SK-N-SH (cell line): ENCODE data around the gene ZFAND2A. TPM values are rescaled to one million over a fixed set of nuclear protein-coding genes. Genes with fewer than 3 reads are reported as not detected.

Experiments
- CTCF ChIA-PET: fragments of 300-600, 350-600 bp; formaldehyde crosslinking; extraction: SDS; loops from one replicate; lab custom pipeline; 2021; lab: Yijun Ruan, JAX
- POLR2A ChIA-PET: fragments of 350-600 bp; sonication (Branson Sonifier 250); formaldehyde crosslinking; extraction: SDS; loops from one replicate; lab custom pipeline; 2020; ENCODE audit warnings: antibody characterized with exemption, inconsistent platforms; lab: Yijun Ruan, JAX
- DNase-seq: peaks from one replicate; pipeline ENCODE4 v3.0.0; 2012
- H2AFZ ChIP-seq: fragments of 200-600 bp; sonication (generic); 2 replicates; pipeline ENCODE4 v1.8.1; 2016; ENCODE audit warnings: antibody characterized with exemption, mild to moderate bottlenecking, low read depth
- H3F3A ChIP-seq: fragments of 200-600 bp; sonication (generic); replicated peaks from 2 replicates; pipeline ENCODE3; 2016; ENCODE audit warnings: antibody characterized with exemption, mild to moderate bottlenecking; ENCODE audit not compliant: insufficient read depth
- H3K27ac ChIP-seq, 2 experiments: fragments of 200-500 bp in 1 of 2; fragments of 200-600 bp in 1 of 2; sonication (Bioruptor generic) in 1 of 2; sonication (generic), shearing (Covaris generic) in 1 of 2; 2 replicates each; pipeline versions ENCODE4 v1.5.1 to v1.6.1; 2014 to 2016; ENCODE audit warnings: low read depth in 2 of 2, inconsistent platforms in 1 of 2, low read length in 1 of 2, mild to moderate bottlenecking in 1 of 2, mixed read lengths in 1 of 2
- H3K27me3 ChIP-seq: fragments of 200-600 bp; sonication (generic), shearing (Covaris generic); 2 replicates; pipeline ENCODE4 v1.6.1; 2016; ENCODE audit warnings: mixed run types; ENCODE audit not compliant: insufficient read depth
- H3K36me3 ChIP-seq, 2 experiments: fragments of 200-500 bp in 1 of 2; fragments of 200-600 bp in 1 of 2; sonication (Bioruptor generic) in 1 of 2; sonication (generic) in 1 of 2; replicated peaks in 1 of 2; 2 replicates each; pipeline versions ENCODE3 to v1.5.1; 2014 to 2016; ENCODE audit warnings: low read length in 1 of 2, mild to moderate bottlenecking in 1 of 2; ENCODE audit not compliant: insufficient read depth in 2 of 2, control insufficient read depth in 1 of 2
- H3K4me1 ChIP-seq, 2 experiments: fragments of 200-500 bp in 1 of 2; fragments of 200-600 bp in 1 of 2; sonication (Bioruptor generic) in 1 of 2; sonication (generic), shearing (Covaris generic) in 1 of 2; 2 replicates each; pipeline versions ENCODE4 v1.5.1 to v1.6.1; 2014 to 2016; ENCODE audit warnings: low read depth in 1 of 2, low read length in 1 of 2, mixed run types in 1 of 2; ENCODE audit not compliant: insufficient read depth in 2 of 2, control insufficient read depth in 1 of 2
- H3K4me2 ChIP-seq: fragments of 200-600 bp; sonication (generic), shearing (Covaris generic); 2 replicates; pipeline ENCODE4 v1.6.1; 2017; ENCODE audit warnings: mixed run types
- H3K4me3 ChIP-seq, 2 experiments: fragments of 200-500 bp in 1 of 2; fragments of 200-600 bp in 1 of 2; sonication (Bioruptor generic) in 1 of 2; sonication (generic), shearing (Covaris generic) in 1 of 2; 2 replicates each; pipeline versions ENCODE4 v1.5.1 to v1.8.1; 2014 to 2016; ENCODE audit warnings: low read depth in 2 of 2, inconsistent platforms in 1 of 2, low read length in 1 of 2, mild to moderate bottlenecking in 1 of 2, mixed read lengths in 1 of 2, moderate library complexity in 1 of 2
- H3K79me2 ChIP-seq: fragments of 200-600 bp; sonication (generic); 2 replicates; pipeline ENCODE4 v1.8.1; 2017; ENCODE audit warnings: mild to moderate bottlenecking; ENCODE audit not compliant: insufficient read depth
- H3K9ac ChIP-seq: fragments of 200-600 bp; sonication (generic); 2 replicates; pipeline ENCODE4 v1.6.1; 2017; ENCODE audit warnings: mixed run types
- H3K9me2 ChIP-seq: fragments of 200-600 bp; sonication (generic); 2 replicates; pipeline ENCODE4 v1.6.1; 2017; ENCODE audit warnings: mixed run types
- H3K9me3 ChIP-seq: fragments of 200-600 bp; sonication (generic); 2 replicates; pipeline ENCODE4 v1.6.1; 2017; ENCODE audit warnings: mixed run types, mild to moderate bottlenecking, moderate library complexity
- H4K20me1 ChIP-seq: fragments of 200-600 bp; sonication (generic); 2 replicates; pipeline ENCODE4 v1.6.1; 2017; ENCODE audit warnings: mild to moderate bottlenecking, mixed run types; ENCODE audit not compliant: insufficient read depth
- CHD2 ChIP-seq: fragments of 150-350 bp; IDR thresholded peaks from 2 replicates; pipeline ENCODE4 v1.6.1; 2018; ENCODE audit warnings: low read length; ENCODE audit not compliant: partially characterized antibody
- CTCF ChIP-seq: fragments of 200-600 bp; sonication (generic); IDR thresholded peaks from 2 replicates; pipeline ENCODE4 v1.6.1; 2017; ENCODE audit warnings: antibody characterized with exemption, mild to moderate bottlenecking, moderate library complexity
- EP300 ChIP-seq, 2 experiments: IDR thresholded peaks; 2 replicates each; pipeline versions ENCODE4 v1.4.0 to v1.6.1; 2012; ENCODE audit warnings: borderline replicate concordance in 1 of 2, low read depth in 1 of 2, low read length in 1 of 2
- EZH2phosphoT487 ChIP-seq: fragments of 200-600 bp; sonication (generic); IDR thresholded peaks from 2 replicates; pipeline ENCODE4 v1.6.1; 2017; ENCODE audit warnings: low read depth, mixed run types, mild to moderate bottlenecking, antibody characterized with exemption, moderate library complexity, borderline replicate concordance
- GATA2 ChIP-seq: sonication (generic); formaldehyde crosslinking; IDR thresholded peaks from 2 replicates; pipeline ENCODE4 v1.5.0; 2020; ENCODE audit warnings: mild to moderate bottlenecking, missing genetic modification reagents
- IRF3 ChIP-seq: fragments of 150-350 bp; IDR thresholded peaks from 2 replicates; pipeline ENCODE4 v1.6.1; 2016; ENCODE audit warnings: mild to moderate bottlenecking, low read depth, low read length
- JUND ChIP-seq: IDR thresholded peaks from 2 replicates; pipeline ENCODE4 v1.4.0; 2012
- RCOR1 ChIP-seq: fragments of 150-350 bp; IDR thresholded peaks from 2 replicates; pipeline ENCODE4 v1.6.1; 2017; ENCODE audit warnings: antibody characterized with exemption, low read length
- REST ChIP-seq: IDR thresholded peaks from 2 replicates; pipeline ENCODE4 v1.6.1; 2012; ENCODE audit warnings: mild to moderate bottlenecking, low read depth, low read length, moderate library complexity
- RXRA ChIP-seq: IDR thresholded peaks from 2 replicates; pipeline ENCODE4 v1.4.0; 2012; ENCODE audit warnings: low read depth, mild to moderate bottlenecking, borderline replicate concordance
- SIN3A ChIP-seq: IDR thresholded peaks from 2 replicates; pipeline ENCODE4 v1.6.1; 2012; ENCODE audit warnings: low read depth, mild to moderate bottlenecking, low read length, moderate library complexity, borderline replicate concordance
- TEAD4 ChIP-seq: IDR thresholded peaks from 2 replicates; pipeline ENCODE4 v1.4.0; 2012; ENCODE audit warnings: mild to moderate bottlenecking, borderline replicate concordance; ENCODE audit not compliant: insufficient read depth
- USF2 ChIP-seq: fragments of 150-350 bp; IDR thresholded peaks from 2 replicates; pipeline ENCODE4 v1.6.1; 2017; ENCODE audit warnings: antibody characterized with exemption, low read length, low read depth, borderline replicate concordance
- YY1 ChIP-seq: IDR thresholded peaks from 2 replicates; pipeline ENCODE4 v1.4.0; 2012; ENCODE audit warnings: low read depth, mild to moderate bottlenecking
- WGBS: methylation state at CpG from one replicate; pipeline ENCODE4 v1.1.6; 2017; ENCODE audit warnings: low lambda C conversion rate; 5-methylcytosine and 5-hydroxymethylcytosine counted together
- polyA plus RNA-seq, 3 experiments: library from polyadenylated mRNA; depleted of rRNA; stranded (reverse); fragments of >200 nt; gene quantifications; 2 replicates each; pipeline ENCODE4 v1.2.3, GENCODE V29; 2012

ZFAND2A gene
- polyA plus RNA-seq, 1 of the 3 experiments (the other 2 are of a cell fraction) = 38.9 TPM

GRCh38 chr7:1136841-1137516 lies 23.0 kb downstream of the ZFAND2A start:
- POLR2A ChIA-PET = interaction anchor here (0.6 to 2.2 kb wide), 3 partner anchors 11 to 162 kb away, joined by 3 to 9 read pairs (median 4); partner anchors contain the start of gene COX19
- peak; percentile 49 for DNase-seq
- peaks cover 4 to 14% of the 10 kb centered on the region in 2 experiments; a peak in 2 of 4 replicates for H3K4me1 ChIP-seq
- H3K9ac ChIP-seq = peak overlapping the region; percentile 78; the same call in 1 of the 2 replicates
- H3F3A ChIP-seq = peaks cover 9% of the 10 kb centered on the region
- H3K9me2 ChIP-seq = no peaks in the 10 kb centered on the region
- H4K20me1 ChIP-seq = no peaks in the 10 kb centered on the region
- peak overlapping the region; percentile 78 for H3K4me2 ChIP-seq
- no peaks in the 10 kb centered on the region for H3K9me3 ChIP-seq
- WGBS = 15% methylated on average over 9 of the region's 9 CpGs
- H3K27ac ChIP-seq = no peak overlapping the region
- no peaks in the 10 kb centered on the region for H3K36me3 ChIP-seq
- CTCF ChIA-PET = interaction anchor here (0.9 to 9.7 kb wide), 13 partner anchors 12 to 295 kb away, joined by 3 to 327 read pairs (median 4); partner anchors contain the start of gene GPER1
- TF ChIP-seq SIN3A (no peak), JUND (no peak), TEAD4 (no peak), CTCF (no peak), YY1 (no peak), REST (no peak), GATA2 (CRISPR knock-in tag) (no peak), CHD2 (no peak), RXRA (no peak)
- H3K27me3 ChIP-seq = no peaks in the 10 kb centered on the region
- H3K79me2 ChIP-seq = peaks cover 47% of the 10 kb centered on the region
- peak overlapping the region; percentile 76; the same call in 1 of the 2 replicates for H2AFZ ChIP-seq
- peak overlapping the region; percentile 68 to 90 for H3K4me3 ChIP-seq

GRCh38 chr7:1134951-1135350 lies 25.0 kb downstream of the ZFAND2A start:
- Histone ChIP-seq H3K4me2 (no peak overlapping the region), H3K9me3 (no peaks in the 10 kb centered on the region), H2AFZ (no peak overlapping the region), H3K79me2 (peaks cover 61% of the 10 kb centered on the region), H3K9me2 (no peaks in the 10 kb centered on the region), H3K4me1 (peaks cover 4 to 9% of the 10 kb centered on the region in 2 experiments; a peak in 2 of 4 replicates), H3K9ac (no peak overlapping the region), H3F3A (peaks cover 9% of the 10 kb centered on the region), H3K36me3 (peaks cover 0 to 5% of the 10 kb centered on the region in 2 experiments), H3K27ac (no peak overlapping the region), H3K27me3 (no peaks in the 10 kb centered on the region), H4K20me1 (no peaks in the 10 kb centered on the region), H3K4me3 (no peak overlapping the region)
- TF ChIP-seq USF2 (no peak), IRF3 (no peak), TEAD4 (no peak), RCOR1 (no peak), EZH2phosphoT487 (no peak), EP300 (IDR thresholded peaks at IDR 0.05; ENCODE audit: borderline replicate concordance in 1 of 2, low read depth in 1 of 2, low read length in 1 of 2) (no peak)
- POLR2A ChIA-PET = no interaction called here
- WGBS = 96% methylated on average over 7 of the region's 7 CpGs
- DNase-seq = no peak
- CTCF ChIA-PET = interaction anchor here (1.4 to 3.7 kb wide), 2 partner anchors 9 to 142 kb away, joined by 4 to 21 read pairs; no protein-coding TSS in a partner anchor
